ENCODE data around the gene IRX3.

The IRX3 gene

DNA sequence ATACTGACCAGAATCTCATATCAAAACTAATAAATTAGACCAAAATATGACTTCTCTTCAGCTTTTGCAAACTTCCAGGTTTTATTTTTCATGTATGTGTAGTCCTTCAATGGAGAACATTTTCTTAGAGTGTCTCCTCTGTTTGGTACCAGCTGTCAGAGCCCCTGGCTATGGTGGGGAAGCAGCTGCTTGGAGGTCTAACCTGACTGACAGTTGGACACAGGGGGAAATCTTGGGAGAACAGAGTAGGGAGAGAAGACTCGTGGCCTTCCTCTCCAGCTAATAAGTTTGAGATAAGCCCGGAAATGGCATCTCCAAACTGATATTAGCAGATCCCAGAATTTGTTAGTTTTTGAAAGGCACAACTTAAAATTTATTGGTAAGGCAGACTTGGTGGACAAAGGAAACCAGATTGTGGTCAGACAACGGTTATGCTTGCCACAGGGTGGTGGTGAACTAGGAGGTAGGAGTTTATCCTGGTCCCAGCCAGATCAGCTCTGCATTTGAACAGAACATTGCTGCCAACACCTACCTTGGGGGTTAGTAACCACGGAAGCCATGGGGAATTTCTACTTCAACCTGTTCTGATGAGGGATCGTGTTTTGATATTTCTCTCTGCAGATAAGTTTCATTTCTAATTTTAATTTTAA lies 39.2 kb upstream of the IRX3 start:
- DNase-seq (ENCODE audit: low read depth in 2 of 2), result no peak
- TF ChIP-seq, protein P1, sequence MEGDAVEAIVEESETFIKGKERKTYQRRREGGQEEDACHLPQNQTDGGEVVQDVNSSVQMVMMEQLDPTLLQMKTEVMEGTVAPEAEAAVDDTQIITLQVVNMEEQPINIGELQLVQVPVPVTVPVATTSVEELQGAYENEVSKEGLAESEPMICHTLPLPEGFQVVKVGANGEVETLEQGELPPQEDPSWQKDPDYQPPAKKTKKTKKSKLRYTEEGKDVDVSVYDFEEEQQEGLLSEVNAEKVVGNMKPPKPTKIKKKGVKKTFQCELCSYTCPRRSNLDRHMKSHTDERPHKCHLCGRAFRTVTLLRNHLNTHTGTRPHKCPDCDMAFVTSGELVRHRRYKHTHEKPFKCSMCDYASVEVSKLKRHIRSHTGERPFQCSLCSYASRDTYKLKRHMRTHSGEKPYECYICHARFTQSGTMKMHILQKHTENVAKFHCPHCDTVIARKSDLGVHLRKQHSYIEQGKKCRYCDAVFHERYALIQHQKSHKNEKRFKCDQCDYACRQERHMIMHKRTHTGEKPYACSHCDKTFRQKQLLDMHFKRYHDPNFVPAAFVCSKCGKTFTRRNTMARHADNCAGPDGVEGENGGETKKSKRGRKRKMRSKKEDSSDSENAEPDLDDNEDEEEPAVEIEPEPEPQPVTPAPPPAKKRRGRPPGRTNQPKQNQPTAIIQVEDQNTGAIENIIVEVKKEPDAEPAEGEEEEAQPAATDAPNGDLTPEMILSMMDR (IDR thresholded peaks at IDR 0.05; ENCODE audit: low read depth, low read length), result no peak
- H3K4me3 ChIP-seq (replicated peaks in 1 of 2; ENCODE audit: low read depth in 2 of 2, low read length in 2 of 2), result no peak overlapping the region

DNA sequence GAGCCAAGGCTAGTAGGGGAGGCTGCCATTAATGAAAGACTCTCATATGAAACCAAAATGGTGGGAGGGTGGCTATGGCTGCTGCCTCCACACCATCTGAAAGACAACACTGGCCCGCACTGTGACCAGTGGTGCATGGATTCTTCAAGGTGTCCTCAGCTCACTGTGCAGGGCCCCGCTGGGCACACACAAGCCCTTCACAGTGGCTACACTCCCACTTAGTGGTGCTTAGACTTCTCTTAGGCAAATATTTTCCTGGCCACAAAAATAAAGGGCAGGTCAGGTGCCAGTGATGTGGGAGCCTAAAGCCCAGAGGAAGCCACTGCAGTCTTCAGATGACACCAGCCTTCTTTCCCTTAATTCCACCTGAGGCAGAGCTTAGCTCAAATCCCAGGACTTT lies 38.1 kb upstream of the IRX3 start:
- no peak for DNase-seq (ENCODE audit: low read depth in 2 of 2)
- no peak overlapping the region for H3K4me3 ChIP-seq (replicated peaks in 1 of 2; ENCODE audit: low read depth in 2 of 2, low read length in 2 of 2)
- TF ChIP-seq, protein P1 (IDR thresholded peaks at IDR 0.05; ENCODE audit: low read depth, low read length), result no peak

DNA sequence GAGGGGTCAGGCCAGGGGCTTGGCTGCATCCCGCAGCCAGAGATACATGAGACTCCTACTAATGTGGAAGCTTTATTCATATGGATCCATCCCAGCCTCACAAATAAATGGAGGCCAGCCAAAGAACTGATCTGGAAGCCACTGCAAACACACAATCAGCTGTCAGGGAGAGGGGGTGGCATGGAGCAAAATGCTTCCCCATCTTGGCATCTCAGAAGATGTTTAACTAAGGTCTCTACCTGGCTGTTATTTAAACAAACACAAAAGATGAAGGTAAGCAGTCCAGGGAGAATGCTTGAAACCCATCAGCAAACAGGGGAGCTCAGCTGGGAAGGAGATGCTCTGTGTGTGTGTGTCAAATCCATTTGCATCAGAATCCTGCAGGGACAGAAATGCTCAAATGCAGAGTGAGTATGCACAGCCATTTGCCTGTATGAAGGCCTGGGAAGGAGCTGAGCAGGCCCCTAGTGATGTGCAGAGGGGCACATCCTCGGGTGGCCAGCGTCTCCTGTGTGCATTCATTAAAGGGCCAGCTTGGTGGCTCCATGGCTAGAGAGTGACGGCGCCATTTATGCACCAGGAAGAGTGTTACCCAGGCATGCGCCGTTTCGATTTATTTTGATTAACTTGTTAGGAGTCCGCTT lies 34.2 kb upstream of the IRX3 start:
- DNase-seq (ENCODE audit: low read depth in 2 of 2), result no peak
- no peak overlapping the region for H3K4me3 ChIP-seq (replicated peaks in 1 of 2; ENCODE audit: low read depth in 2 of 2, low read length in 2 of 2)
- TF ChIP-seq, protein P1 (IDR thresholded peaks at IDR 0.05; ENCODE audit: low read depth, low read length), result no peak

DNA sequence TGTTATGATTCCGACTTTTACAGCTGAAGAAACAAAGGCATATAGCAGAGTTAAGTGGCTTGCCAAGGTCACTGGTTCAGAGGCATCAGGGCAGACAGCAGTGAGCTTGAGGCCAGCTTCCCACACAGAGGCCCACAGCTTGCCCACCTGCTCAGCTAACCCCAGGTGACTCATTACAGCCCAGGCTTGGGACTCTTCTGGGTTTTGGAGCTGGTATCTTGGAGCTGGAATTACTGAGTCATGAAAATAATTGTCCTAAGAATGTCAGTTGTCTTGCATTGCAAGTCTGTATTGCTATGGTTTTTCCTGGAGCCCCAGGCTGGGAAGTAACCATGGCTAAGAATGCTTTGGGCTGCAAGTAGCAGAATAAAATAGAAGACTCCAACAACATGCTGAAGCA lies 32.4 kb upstream of the IRX3 start:
- TF ChIP-seq, protein P1 (IDR thresholded peaks at IDR 0.05; ENCODE audit: low read depth, low read length), result no peak
- H3K4me3 ChIP-seq (replicated peaks in 1 of 2; ENCODE audit: low read depth in 2 of 2, low read length in 2 of 2), result no peak overlapping the region
- DNase-seq (ENCODE audit: low read depth in 2 of 2), result peak in 1 of 2 donors; percentile 35

DNA sequence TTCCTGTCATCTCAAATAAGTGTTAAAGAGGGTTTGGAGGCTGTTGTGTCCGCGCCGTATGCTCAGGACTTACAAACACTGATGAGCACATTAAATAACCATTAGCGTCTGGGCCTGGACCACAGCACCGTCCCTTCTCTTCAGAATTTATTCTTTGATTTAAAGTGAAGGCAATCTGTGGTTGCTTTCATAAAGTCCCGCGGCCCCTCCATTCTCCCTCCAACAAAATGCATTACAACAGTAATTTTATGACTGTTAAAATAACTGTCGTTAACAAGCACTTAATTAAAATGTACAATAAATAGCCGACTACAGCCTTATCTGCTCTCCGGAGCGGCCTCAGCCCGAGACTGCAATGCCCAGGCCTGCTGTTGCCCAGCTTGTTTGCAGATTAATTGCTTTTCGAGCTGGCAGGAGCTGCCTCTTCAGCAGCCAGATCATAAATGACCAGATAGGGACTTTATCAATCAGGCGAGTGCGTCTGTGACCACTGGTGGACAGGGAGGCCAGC lies 30.6 kb upstream of the IRX3 start:
- H3K4me3 ChIP-seq (replicated peaks in 1 of 2; ENCODE audit: low read depth in 2 of 2, low read length in 2 of 2), result no peak overlapping the region
- no peak for DNase-seq (ENCODE audit: low read depth in 2 of 2)
- TF ChIP-seq, protein P1 (IDR thresholded peaks at IDR 0.05; ENCODE audit: low read depth, low read length), result no peak

DNA sequence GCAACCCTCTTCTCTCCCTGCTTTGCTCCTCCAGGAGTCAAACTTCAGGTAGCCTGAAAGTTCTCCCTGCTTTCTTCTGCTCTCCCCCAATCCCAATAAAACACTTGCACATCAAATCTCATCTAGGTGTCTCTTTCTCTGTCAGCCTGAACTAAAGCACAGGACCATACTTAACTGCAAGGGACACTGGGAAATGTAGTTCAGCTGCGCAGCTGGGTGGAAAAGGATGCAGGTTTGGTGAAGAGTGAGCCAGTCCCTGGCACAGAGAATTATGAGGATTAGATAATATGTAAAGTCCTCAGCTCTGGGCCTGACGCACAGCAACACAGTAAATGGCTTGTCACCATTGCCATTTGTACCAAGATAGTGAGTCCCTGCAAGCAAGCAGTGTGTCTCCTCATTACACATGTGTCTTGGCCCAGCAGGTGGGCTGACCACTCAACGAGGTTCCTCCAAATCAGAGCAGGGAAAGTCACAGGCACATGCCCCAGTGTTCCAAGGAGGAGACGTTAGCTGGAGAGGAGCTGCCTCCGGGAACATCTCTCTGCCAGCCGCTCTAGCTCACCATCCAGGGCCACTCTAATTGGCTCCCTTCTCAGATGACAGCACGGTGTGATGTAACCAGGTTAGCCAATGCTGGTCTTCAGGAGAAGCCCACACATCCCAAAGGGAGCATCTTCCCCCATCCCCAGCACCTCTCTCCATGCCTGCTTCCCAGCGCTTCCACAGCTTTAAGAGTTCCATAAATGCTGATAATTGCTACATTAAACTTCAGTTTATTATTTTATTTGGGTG lies 29.7 kb upstream of the IRX3 start:
- TF ChIP-seq, protein P1 (IDR thresholded peaks at IDR 0.05; ENCODE audit: low read depth, low read length), result no peak
- DNase-seq (ENCODE audit: low read depth in 2 of 2), result no peak
- H3K4me3 ChIP-seq (replicated peaks in 1 of 2; ENCODE audit: low read depth in 2 of 2, low read length in 2 of 2), result no peak overlapping the region

Measured in cardiac fibroblast (primary cell).